Choroid plexus epithelial cell (primary cell): ENCODE results near the gene EPHA4.
A peak's percentile ranks its signal among the peaks of the same experiment; 100 is the strongest.

Source experiments
- DNase-seq: peaks from one replicate; pipeline ENCODE4 v3.0.0-alpha.2; 2010; ENCODE audit warnings: low read depth
- H3K4me3 ChIP-seq: 2 replicates; pipeline ENCODE4 v1.5.1; 2011; ENCODE audit warnings: low read depth, mild to moderate bottlenecking, control low read depth, low read length, moderate library complexity
- TF ChIP-seq, protein P1 (sequence below): conservative IDR thresholded peaks from 2 replicates; pipeline ENCODE4 v1.5.1; 2011; ENCODE audit warnings: low read depth, mild to moderate bottlenecking, control low read depth, inconsistent platforms, low read length, moderate library complexity

The EPHA4 gene

DNA sequence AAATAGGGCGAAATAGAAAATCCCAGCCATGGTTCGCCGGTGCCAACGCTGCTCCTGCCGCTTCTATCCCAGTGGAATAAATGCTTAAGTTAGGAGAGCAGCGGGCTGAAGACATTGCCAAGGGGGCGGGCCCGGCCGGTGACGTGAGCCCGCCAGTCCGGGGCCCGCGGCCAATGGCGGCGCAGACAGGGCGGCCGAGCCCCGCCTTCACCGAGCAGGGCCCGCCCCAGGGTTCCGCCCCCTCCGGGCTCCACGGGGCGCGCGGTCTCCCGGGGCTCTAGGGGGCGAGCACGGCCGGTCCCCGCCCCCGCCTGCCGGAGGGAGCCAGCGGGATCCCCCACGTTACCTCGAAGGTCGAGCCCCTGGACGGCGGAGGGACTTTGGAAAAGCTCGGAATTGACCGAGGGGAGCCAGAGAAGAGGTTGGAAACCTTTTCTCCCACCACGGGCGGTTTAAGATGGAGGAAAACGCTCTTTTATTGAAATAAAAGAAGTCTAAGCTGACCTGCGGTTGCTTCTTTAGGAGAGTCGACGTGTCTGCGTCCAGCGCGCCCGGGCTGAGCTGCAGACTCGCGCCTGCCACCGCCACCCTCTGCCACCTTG lies at the start of gene EPHA4:
EPHA4 (minus strand) TSS at position 86 of the 602 bp plus-strand sequence; CDS start at position 30, 56 bp downstream.
- TF ChIP-seq, protein P1, sequence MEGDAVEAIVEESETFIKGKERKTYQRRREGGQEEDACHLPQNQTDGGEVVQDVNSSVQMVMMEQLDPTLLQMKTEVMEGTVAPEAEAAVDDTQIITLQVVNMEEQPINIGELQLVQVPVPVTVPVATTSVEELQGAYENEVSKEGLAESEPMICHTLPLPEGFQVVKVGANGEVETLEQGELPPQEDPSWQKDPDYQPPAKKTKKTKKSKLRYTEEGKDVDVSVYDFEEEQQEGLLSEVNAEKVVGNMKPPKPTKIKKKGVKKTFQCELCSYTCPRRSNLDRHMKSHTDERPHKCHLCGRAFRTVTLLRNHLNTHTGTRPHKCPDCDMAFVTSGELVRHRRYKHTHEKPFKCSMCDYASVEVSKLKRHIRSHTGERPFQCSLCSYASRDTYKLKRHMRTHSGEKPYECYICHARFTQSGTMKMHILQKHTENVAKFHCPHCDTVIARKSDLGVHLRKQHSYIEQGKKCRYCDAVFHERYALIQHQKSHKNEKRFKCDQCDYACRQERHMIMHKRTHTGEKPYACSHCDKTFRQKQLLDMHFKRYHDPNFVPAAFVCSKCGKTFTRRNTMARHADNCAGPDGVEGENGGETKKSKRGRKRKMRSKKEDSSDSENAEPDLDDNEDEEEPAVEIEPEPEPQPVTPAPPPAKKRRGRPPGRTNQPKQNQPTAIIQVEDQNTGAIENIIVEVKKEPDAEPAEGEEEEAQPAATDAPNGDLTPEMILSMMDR, result peak; percentile 7
- H3K4me3 ChIP-seq, result peak within 1 kb of the TSS; percentile 65
- peak; percentile 88 for DNase-seq

DNA sequence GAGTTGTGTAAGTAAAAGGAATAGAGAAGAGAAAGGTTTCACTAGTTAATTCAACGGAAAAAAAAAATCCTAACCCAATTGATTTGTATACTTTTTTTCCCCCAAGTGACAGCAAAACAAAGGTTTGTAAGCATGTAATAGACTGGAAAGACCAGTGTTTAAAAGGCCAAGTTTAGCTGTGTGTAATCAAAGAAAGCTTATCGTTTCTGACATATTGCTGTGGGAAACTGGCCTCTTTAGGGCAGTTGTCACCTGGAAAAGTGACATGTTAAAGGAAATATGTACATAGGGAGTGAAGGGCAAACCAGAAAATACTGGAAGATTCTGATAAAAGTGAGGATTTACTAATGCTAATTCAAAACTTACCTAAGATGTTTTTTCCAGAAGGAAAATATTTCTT lies 45.9 kb upstream of the EPHA4 start:
- TF ChIP-seq, protein P1, result no peak
- H3K4me3 ChIP-seq, result no peak overlapping the region
- DNase-seq, result no peak

DNA sequence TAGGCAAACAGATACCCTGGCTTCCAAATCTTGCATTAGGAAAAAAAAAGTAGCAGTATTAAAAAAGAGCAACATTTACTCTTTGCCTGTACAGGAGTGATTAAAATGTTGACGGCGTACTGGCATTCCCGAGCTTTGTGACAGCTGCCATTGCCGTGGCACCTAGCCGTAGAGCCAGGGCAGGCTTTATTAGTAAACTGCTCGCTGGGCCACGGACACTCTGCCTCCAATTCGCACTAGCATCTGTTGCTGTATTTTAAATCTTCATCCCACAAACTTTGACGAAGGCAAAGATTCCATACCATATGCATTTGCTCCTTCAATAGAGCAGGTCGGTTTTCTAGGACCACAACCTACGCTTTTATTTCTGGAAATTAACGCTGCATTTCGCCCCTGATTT lies 44.5 kb upstream of the EPHA4 start:
- TF ChIP-seq, protein P1, result no peak
- no peak overlapping the region for H3K4me3 ChIP-seq
- DNase-seq, result no peak

DNA sequence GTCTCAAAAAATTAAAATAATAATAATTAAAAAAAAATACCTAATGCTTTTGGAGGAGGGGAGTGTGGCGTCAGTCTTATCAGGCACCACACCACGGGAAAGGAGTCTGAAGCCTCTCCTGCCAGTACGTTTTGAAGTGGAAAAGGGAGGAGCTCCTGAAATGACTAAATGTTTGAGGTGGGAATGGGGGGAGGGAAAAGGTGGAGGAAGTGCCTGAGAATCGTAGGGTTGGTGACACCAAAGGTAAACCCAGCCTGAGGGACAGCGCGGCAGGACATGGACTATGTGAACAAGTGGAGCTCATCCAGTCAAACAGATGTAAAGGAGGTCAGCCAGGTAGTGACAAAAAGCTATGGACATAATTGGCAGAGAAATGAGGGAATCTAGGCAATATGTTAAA lies 42.2 kb upstream of the EPHA4 start:
- DNase-seq, result no peak
- no peak overlapping the region for H3K4me3 ChIP-seq
- TF ChIP-seq, protein P1, result no peak

DNA sequence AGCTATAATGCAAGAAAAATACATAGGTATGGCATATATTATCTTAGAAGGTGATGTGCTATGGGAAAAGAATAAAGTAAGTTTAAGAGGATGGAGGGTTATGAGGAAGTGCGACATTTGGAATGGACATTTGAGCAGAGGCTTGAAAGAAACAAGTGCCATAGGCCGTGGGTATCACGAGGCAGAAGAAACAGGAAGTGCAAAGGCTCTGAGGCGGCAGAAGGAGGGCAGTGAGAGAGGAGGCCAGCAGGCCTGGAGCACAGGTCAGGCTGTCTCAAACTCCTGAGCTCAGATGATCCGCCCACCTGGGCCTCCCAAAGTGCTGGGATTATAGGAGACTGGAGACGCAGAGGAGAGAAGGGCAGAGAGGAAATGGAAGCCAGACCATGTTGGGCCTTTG lies 40.7 kb upstream of the EPHA4 start:
- H3K4me3 ChIP-seq, result no peak overlapping the region
- TF ChIP-seq, protein P1, result no peak
- DNase-seq, result no peak

DNA sequence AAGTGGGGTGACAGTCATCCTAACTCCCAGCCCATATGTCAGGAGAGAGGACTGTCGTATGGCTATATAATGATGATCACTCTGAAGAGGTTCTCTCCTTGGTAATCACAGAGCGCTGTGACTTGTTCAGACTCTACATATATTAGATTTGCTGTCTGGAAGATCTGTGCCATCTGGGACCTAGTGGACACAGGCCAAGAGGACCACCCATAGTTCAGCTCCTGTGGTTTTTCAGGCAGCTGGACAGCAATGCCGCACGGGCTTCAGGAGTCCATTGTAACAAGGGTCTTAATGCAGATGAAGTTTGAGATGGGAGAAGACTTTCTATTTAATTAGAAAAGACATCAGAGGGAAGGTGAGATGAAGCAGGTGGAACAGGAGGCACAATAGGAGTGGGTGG lies 40.1 kb upstream of the EPHA4 start:
- DNase-seq, result no peak
- TF ChIP-seq, protein P1, result no peak
- no peak overlapping the region for H3K4me3 ChIP-seq

DNA sequence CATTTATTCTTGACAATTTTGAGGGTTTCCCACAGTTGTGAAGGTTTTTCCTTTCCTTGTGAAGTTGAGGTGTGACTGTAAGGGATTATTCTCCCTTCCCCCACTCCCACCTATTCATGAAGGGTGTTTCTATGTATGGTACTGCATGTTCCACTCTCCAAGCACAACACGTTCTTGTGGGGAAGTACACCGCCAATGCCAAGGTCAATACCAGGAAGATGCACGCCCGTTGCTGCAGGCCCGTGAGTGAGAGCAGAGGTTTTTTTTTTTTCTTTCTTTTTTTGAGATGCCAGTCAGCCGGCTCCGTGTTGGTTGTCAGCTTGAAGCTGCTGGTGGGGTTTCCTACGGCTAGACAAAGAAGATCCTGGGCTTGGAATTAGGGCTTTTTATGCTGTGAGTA lies 38.6 kb upstream of the EPHA4 start:
- no peak overlapping the region for H3K4me3 ChIP-seq
- TF ChIP-seq, protein P1, result no peak
- DNase-seq, result no peak
